HG03378 (cell line): Measurements from ENCODE around the gene KANSL1.

Source experiments
- ATAC-seq: cut with Tn5 transposase; IDR thresholded peaks from one replicate; pipeline ENCODE4 v1.9.1; 2021; ENCODE audit warnings: mild to moderate bottlenecking, moderate library complexity; ENCODE audit not compliant: unreplicated experiment

Gene KANSL1

GRCh38 chr17:46043606-46044005 lies 149.6 kb downstream of the KANSL1 start:
- no peak for ATAC-seq

GRCh38 chr17:46042925-46043324 lies 150.3 kb downstream of the KANSL1 start:
- no peak for ATAC-seq

GRCh38 chr17:46042246-46042645 lies 151.0 kb downstream of the KANSL1 start:
- ATAC-seq = no peak

GRCh38 chr17:46039592-46040186 lies 153.5 kb downstream of the KANSL1 start:
- ATAC-seq = no peak

GRCh38 chr17:46038937-46039336 lies 154.3 kb downstream of the KANSL1 start:
- no peak for ATAC-seq

- ATAC-seq = no peak
Measured at GRCh38 chr17:46038414-46038813, 154.8 kb downstream of the KANSL1 start.

GRCh38 chr17:46037722-46038255 lies 155.4 kb downstream of the KANSL1 start:
- no peak for ATAC-seq

GRCh38 chr17:46036491-46036890 lies 156.7 kb downstream of the KANSL1 start:
- no peak for ATAC-seq

- ATAC-seq = no peak
Measured at GRCh38 chr17:46035112-46035818, 158.0 kb downstream of the KANSL1 start.

GRCh38 chr17:46033392-46033791 lies 159.8 kb downstream of the KANSL1 start:
- no peak for ATAC-seq

- ATAC-seq = no peak
Measured at GRCh38 chr17:46032909-46033308, 160.3 kb downstream of the KANSL1 start.

- ATAC-seq = no peak
Measured at GRCh38 chr17:46031920-46032319, 161.3 kb downstream of the KANSL1 start.

- ATAC-seq = no peak
Measured at GRCh38 chr17:46031440-46031839, 161.8 kb downstream of the KANSL1 start.

- no peak for ATAC-seq
Measured at GRCh38 chr17:46030752-46031151, 162.5 kb downstream of the KANSL1 start.

- no peak for ATAC-seq
Measured at GRCh38 chr17:46029627-46030026, 163.6 kb downstream of the KANSL1 start.

- no peak for ATAC-seq
Measured at GRCh38 chr17:46028981-46029565, 164.2 kb downstream of the KANSL1 start.

- no peak for ATAC-seq
Measured at GRCh38 chr17:46028374-46028773, 164.9 kb downstream of the KANSL1 start.

- no peak for ATAC-seq
Measured at GRCh38 chr17:46027976-46028325, 165.3 kb downstream of the KANSL1 start.

- ATAC-seq = no peak
Measured at GRCh38 chr17:46027048-46027975, 165.9 kb downstream of the KANSL1 start.

- ATAC-seq = no peak
Measured at GRCh38 chr17:46026166-46027047, 166.8 kb downstream of the KANSL1 start.
